GM18499 (cell line): ENCODE measurements around the gene ASXL3.

Experiments used
- ATAC-seq: cut with Tn5 transposase; IDR thresholded peaks from one replicate; pipeline ENCODE4 v1.9.1; 2021; ENCODE audit warnings: moderate number of reproducible peaks; ENCODE audit not compliant: insufficient read depth, unreplicated experiment

ASXL3 gene

DNA sequence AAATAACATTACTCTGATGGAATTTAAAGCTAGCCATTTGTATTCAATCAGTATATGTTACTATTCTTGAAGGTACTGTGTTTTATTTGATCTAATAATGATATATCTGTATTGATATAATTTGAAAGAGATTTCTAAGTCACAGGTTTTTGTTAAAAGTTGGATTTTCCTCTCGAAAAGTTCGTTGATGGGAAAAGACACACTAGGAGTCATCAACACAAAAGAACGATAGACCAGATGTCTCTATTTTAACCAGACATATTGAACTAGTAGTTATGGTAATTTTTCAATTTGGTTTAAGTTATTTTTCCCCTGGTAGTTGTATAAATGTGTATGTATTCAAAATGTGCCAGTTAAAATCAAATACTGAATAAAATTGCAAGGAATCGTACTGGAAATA is 2.5 kb downstream of the ASXL3 start:
- ATAC-seq = no peak

DNA sequence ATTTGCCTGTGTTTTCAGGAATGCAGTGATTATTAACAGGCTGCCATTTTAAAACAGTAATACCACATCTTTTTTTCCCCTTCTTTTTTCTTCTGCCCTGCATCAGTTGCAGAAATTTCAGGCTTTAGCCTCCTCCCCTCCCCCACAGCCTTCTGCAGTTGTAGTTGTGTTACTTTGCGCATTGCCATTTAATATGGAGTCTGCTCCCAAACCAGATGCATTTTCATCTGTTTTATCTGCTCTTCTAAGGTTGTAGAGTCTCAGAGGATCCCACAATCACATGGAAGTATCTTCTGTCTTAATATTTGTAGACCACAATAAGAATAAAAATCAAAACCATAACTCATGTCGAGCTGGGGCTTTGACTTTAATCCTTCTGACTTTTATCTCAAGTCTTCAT is 3.8 kb downstream of the ASXL3 start:
- no peak for ATAC-seq

DNA sequence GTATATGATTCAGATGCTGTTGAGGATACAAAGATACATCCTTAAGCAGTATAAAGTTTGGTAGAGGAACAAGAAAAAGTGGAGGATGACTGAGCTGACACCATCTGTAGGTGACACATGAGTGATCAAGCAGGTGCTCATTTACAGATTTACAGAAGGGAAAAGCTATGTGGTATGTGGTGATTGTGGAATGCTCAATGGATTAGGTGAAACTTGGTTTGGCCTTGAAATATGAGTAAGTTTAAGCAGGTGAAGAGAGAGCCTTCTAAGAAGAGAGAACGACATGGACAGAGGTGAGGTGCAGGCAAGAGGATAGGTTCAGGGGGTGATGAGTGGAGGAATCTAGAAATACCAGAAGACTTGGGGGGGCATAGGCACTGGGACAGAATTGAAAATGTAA is 5.9 kb downstream of the ASXL3 start:
- no peak for ATAC-seq

DNA sequence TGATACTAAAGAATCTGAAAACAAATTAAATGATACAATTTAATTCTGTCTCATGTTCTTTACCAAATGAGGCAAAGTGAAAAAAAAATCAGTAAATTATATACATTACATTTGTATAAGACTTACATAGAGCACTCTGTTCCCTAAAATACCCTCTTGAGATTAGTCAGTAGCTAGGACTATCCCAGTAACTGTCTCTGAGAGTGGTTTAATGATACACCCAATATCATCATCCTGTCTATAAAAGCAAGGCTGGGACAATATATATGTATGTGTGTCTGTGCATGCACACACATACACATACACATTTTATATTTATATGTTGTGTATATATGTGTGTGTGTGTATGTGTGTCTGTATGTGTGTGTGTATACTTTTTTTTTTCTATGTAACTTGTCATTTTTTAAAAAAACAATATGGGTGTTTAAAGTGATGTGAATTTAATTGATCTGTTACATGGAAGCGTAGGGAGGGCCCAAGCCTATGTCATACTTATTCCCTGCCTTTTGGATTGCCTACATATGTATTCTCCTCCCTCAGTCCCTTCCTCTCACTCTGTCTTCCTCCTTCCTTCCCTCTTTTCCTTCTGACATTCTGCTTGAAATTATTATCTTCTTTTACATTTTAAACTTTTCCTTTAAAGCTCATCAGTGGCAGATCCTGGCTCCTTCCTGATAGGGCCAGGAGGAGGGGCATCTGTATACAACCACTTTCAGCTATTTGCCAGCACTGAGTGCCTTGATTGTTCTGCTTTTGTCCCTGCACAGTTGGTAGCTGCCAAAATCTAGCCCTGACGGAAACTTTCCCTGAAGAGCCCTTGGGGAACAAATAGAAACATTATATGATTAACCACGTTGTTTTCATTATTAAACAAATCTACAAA is 6.8 kb downstream of the ASXL3 start:
- ATAC-seq = no peak

DNA sequence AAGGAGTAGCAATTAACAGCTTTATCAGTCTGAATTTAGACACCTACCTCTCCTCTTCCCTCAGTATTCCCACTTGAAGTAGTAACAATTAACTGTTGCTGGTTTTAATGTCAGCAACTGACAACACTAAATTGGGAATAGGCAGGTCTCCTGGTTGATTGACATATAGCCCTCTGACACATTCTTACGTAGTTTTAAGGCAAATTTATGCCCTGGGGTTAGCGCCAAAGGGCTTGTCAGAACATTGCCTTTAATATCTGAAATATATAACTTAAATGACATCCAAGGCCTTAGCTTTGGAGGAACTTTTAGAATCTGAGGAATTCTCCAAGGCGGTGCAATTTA is 7.4 kb downstream of the ASXL3 start:
- ATAC-seq = no peak

DNA sequence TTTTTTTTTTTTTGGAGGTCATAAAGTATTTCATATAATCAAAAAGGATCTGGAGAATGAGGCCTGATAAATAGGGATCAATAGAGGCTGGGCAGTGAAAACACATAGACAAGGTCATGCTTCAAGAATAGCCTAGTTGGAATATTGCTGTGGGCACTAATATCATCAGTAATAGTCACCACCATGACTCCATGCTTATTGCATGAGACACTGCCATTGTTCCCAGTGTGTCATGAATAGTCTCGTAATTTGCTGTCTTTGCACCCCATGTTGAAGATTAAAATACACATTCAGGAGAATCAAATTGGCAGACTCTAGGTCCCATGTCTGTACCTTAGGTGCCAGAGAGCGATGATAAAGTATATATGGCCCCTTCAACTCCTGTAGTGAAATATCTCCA is 10.3 kb downstream of the ASXL3 start:
- no peak for ATAC-seq

DNA sequence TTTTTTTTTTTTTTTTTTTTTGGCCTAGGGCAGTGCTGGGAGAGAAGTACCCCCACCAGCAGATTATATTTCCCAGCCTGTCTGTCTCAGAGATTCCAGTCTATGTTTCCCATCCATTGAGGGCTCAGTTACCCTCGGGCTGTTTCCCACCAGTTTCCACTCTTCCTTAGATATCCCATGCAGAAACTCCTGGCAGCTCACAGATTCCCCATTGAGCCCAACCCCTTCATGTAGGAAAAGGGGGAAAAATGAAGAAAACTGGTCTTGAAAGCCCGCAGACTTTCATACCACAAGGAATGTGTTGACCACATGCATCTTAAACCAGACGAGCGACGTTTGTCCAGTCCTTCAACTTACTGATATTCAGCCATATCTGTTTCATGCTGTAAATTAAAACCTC is 15.2 kb downstream of the ASXL3 start:
- no peak for ATAC-seq

DNA sequence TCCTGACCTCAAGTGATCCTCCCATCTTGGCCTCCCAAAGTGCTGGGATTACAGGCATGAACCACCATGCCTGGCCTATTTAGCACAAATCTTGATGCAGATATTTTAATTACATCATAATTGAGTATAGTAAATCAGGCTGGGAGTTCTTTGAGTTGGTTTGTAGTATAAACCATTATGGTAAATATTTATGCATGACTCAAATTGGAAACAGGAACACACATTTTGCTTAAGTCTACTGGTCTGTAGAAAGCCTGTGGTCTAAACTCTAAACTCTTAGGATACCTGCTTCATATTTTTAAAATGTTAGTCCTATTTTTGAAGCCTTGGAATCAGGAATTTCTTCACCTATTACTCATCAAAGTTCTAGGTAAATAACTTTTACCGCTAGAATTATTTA is 16.8 kb downstream of the ASXL3 start:
- no peak for ATAC-seq

DNA sequence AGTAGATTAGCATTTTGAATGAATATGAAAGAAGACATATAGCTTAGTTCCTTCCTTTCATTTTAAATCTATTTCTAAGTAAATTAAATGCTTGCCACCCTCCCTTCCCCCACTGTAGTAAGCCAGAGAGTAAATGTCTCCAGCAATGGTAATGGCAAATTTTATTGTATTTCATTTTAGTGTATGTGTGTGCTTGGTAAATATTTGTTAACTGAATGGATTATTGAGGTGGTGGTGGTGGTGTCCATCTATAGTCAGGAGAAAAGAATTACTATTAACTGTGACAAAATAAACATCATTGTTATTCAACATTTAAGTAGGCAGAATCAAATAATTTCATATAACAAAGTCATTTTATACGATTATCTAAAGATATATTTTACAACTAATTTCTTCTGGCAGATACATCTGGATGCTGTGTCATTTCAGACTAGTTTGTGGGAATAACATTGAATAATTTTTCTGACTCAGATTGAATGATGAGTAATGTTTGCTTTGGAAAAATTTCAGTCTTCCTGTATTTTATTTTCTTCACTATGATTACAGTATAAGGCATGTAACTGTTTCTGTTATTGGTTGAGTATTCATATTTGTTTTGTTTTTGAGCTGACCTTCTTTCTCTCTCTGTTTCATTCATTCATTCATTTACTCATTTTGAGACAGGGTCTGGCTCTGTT is 18.3 kb downstream of the ASXL3 start:
- no peak for ATAC-seq

DNA sequence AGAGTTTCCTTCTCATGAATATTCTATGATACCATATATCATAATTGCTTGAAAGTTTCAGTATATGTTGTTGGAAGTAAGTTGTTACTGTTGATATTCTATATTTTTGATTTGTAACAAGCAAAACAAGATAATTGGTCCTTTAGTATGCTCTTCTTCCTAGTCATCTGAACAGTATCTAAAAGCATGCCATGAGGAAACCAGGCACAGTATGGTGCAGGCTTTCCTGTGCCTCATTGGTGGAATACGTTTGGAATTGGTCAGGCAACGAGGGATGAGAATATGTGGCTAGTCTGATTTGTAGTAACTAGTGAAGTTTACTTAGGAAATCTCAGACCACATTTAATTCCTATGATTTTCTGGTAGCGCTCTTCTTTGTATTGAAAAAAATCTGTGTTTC is 22.8 kb downstream of the ASXL3 start:
- ATAC-seq = no peak

DNA sequence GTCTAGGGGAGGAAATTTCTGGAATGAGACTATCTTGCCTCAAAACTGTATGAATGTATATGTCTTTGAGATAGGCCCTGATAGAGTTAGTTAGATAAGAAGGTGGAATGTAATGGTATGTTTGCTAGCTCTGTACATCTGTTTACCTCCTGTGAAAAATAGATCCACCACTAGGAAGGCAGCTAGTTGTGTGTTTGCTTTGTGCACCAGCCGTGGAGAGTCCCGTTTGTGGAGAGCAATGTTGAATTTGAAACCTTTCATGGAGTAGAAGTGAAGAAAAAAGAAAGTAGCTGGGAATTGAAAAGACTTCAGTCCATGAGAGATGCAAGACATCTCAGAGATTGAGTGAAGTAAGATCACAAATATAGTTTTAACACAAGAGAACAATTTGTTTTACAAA is 25.4 kb downstream of the ASXL3 start:
- no peak for ATAC-seq

DNA sequence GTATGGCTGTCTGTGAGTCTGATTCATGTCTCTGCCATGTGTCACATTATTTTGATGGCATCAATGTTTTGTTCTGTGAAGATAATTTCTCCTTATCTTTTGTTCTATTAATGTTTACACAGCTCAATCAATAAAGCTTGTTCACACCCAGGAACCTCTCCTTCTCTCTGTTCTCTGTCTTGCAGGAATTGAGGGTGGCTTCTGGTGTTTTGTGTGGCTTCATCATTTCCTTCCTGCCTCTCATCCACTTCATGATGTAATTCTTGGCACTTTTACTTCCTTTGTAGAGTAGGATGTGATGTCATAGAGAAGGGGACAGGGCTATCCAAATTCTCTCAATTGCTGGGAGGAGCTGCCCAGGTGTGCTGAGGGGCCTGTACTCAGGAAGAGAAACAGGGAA is 27.2 kb downstream of the ASXL3 start:
- ATAC-seq = no peak

DNA sequence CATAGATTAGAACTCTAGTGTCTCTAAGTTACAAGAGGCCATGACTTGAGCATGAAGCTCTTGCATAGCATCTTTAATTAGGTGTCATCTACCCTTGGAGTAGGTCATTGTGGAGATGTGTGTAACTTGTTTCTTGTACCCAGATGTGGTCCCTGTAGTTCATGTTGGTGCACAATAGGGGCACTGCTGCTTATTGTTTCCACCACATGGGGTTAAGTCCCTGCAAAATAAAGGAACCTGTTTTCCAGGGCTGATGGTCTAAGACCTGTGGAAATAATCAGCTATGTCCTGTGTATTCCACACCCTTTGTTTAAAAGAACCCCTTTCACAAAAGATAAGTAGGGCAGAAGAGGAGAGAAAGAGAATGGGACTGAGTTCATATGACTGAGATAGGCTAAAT is 28.6 kb downstream of the ASXL3 start:
- ATAC-seq = no peak

DNA sequence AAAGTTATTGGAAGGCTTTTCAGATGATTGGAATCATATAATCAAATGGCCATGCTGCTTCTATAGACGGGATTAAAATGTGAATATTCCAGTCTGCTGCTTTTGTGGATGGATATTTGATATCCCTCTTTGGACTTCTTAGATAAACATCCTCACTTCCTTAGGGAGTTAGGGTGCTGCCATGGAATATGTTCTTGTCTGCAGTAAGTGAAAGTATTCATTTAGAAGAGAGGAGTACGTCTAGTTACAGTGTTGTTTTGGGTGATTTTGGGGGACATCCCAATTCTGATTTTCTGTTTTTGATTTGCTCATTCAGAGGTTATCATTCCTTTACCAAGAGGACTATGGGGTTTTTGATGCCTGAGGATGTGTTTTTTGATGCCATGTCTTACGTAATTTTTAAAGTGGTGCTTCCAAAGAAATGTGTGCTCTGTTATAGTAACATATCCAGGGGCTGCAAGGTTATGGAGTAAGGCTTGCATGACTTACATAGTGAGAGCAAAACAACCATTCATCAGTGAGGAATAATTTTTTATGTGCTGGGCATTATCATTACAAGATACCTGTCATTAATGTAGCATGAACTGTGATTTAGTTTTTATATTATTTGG is 33.6 kb downstream of the ASXL3 start:
- no peak for ATAC-seq

DNA sequence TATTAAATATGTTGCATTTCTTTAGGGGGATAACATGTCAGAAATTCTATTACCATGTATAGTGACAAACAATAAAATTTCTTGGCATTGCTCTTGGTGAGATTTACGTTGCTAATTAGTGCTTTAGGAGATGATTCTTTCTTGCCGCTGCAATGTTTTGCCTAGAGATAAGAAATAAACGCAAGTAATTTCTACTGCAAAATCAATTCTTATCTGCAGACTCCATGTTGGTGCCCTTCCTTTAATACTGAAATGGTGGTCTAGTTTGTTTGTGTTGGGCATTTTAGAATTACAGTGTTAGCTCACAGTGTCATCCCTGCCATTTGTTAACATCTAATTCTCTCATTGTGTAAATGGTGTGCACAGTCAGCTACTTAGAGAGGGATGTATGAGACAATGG is 34.6 kb downstream of the ASXL3 start:
- ATAC-seq = no peak

DNA sequence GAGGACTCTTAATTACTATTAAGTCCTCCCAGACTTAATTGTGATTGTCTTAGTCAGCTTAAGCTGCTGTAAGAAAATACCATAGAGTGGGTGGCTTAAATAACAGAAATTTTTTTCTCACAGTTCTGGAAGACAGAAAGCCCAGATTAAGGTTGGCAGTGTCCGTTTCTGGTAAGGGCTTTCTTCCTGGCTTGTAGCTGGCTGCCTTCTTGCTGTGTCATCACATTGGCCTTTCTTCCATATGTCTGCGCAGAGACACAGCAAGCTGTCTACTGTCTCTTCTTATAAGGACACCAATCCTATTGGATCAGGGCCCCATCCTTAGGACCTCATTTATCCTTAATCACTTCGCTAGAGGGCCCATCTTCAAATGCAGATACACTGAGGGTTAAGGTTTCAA is 38.5 kb downstream of the ASXL3 start:
- ATAC-seq = no peak

DNA sequence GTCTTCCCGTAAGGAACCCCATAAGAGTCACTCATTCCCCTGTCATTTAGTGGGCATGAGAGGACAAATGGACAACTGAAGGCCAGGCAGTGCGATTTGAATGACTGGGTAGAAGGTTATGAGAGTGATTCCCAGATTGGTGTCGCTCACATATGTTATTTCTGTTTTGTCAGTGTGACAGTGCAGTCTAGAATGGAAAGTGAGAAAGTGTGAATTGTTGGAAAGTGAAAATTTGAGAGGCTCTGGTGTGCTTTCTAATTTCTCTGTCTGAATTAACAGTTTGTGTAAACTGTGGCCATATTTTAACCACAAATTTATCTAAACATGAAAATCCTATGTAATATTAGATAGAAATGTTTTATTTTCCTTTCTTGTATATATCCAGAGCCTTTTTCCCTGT is 49.1 kb downstream of the ASXL3 start:
- no peak for ATAC-seq

DNA sequence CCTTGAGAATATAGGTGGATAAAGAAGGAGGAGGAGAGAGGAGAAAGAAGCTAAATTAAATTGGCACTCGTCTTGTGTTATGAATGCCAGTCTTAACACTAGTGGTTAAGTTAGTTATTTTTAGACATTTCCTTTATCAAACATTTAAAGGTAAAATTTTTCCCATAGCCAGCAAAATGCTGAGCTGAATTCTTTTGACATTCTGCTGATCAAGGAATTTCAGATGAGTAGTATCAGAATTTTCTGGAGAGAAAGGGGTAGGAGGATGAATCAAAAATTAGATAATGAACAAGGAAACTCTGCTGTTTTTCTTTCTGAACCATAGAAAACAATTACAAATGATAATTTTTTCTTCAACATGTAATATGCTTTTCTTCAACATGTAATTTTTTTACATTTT is 52.5 kb downstream of the ASXL3 start:
- no peak for ATAC-seq

DNA sequence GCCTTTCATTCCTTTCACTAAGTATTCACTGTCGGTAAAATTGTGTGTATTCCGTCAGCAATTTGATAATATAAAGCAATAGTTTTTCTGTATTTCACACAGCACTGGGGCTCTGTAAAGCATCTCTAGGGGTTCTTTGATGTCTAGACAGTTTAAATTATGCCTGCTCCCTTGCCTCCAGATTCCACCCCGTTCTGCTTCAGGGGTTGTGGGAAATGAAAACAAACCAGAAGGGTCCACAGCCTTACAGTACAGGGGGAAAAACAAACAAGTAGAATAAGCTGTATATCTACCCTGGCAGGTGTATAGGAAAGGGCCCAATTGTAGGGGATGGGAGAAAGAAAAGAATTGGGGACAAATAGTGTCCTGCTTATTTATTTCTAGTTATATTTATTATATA is 63.1 kb downstream of the ASXL3 start:
- no peak for ATAC-seq

DNA sequence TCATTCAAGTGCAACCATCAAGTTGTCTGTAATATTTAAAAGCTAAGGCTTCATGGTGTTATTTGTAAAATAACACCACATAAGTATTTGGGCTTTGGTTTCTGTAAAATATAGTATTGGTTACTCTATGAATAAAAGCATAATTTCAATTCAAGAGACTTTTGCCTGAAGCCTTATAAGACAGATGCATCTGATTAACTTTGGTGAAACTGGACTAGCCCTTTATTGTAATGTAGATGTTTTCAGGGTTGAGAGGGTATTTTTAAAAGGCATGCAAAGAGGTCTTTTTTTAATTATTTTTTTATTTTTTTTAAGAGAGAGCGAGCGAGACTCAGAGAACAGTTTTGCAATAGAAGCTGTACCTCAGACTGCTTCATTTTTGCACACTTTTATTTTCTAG is 66.5 kb downstream of the ASXL3 start:
- no peak for ATAC-seq

DNA sequence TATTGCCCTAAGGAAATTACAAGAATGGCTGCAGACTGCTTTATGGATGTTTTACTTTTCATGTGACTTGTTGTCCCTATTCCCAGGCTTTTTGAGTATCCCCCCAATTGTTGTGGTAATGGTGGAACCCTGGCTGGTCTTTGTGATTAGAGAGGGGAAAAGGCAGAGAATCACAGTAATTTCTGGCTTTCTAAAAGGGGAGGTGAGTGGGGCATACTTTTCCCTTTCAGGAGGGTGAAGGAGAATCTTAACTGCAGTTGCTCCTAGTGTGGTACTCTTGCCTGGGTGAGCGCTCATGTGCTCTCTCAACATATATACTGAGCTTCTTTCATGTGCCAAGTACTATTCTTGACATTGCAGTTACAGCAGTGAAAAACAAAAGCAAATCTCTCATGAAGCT is 69.3 kb downstream of the ASXL3 start:
- no peak for ATAC-seq

DNA sequence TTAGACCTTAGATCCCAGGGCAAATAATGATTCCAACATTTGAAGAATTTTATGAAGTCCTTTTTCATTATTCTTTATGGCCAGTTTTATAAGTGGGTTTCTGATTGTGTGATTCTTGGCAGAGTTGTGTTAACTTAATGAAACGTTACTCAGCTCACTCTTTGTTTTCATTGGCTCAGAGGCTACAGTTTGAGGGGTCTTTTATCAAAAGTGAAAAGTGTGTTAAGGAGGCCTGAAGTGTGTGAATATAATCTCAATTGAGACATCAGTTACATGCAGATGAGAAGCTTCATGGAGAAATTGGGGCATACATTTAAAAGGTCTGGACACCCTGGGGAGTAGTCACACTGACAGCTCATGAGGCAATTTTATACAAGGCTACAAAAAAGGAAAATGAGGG is 74.6 kb downstream of the ASXL3 start:
- ATAC-seq = no peak
